GM04503 (cell line): ENCODE measurements around the gene KIAA0930.
A peak's percentile ranks its signal among the peaks of the same experiment; 100 is the strongest.

Source experiments
- DNase-seq: peaks from one replicate; pipeline ENCODE4 v3.0.0-alpha.2; 2012; ENCODE audit warnings: low read depth

KIAA0930 gene

GRCh38 chr22:45216133-45217003, 24.3 kb downstream of the KIAA0930 start:
- no peak for DNase-seq

- DNase-seq: no peak
Observed at GRCh38 chr22:45212992-45213751, 27.5 kb downstream of the KIAA0930 start.

- DNase-seq: peak; percentile 80
Observed at GRCh38 chr22:45212306-45212709, 28.4 kb downstream of the KIAA0930 start.

- DNase-seq: peak; percentile 35
Observed at GRCh38 chr22:45211848-45212247, 28.8 kb downstream of the KIAA0930 start.

GRCh38 chr22:45211435-45211834, 29.3 kb downstream of the KIAA0930 start:
- no peak for DNase-seq

- DNase-seq: peak; percentile 84
Observed at GRCh38 chr22:45210991-45211390, 29.7 kb downstream of the KIAA0930 start.

GRCh38 chr22:45210577-45210976, 30.1 kb downstream of the KIAA0930 start:
- DNase-seq: no peak

- DNase-seq: no peak
Observed at GRCh38 chr22:45210174-45210573, 30.5 kb downstream of the KIAA0930 start.

- peak; percentile 44 for DNase-seq
Observed at GRCh38 chr22:45208993-45209838, 31.5 kb downstream of the KIAA0930 start.

- no peak for DNase-seq
Observed at GRCh38 chr22:45208696-45208992, 32.0 kb downstream of the KIAA0930 start.

GRCh38 chr22:45207981-45208664, 32.6 kb downstream of the KIAA0930 start:
- DNase-seq: no peak

GRCh38 chr22:45207533-45207932, 33.2 kb downstream of the KIAA0930 start:
- DNase-seq: no peak

GRCh38 chr22:45206233-45206632, 34.5 kb downstream of the KIAA0930 start:
- DNase-seq: no peak

- DNase-seq: no peak
Observed at GRCh38 chr22:45205276-45205925, 35.3 kb downstream of the KIAA0930 start.

- no peak for DNase-seq
Observed at GRCh38 chr22:45204819-45205218, 35.9 kb downstream of the KIAA0930 start.

GRCh38 chr22:45204241-45204640, 36.5 kb downstream of the KIAA0930 start:
- DNase-seq: no peak

- no peak for DNase-seq
Observed at GRCh38 chr22:45203150-45203951, 37.3 kb downstream of the KIAA0930 start.

GRCh38 chr22:45202333-45203149, 38.2 kb downstream of the KIAA0930 start:
- DNase-seq: no peak

GRCh38 chr22:45201678-45202332, 38.9 kb downstream of the KIAA0930 start:
- no peak for DNase-seq
